ENCODE results near the gene PRDM16. TPM values are rescaled to one million over a fixed set of nuclear protein-coding genes. Genes with fewer than 3 reads are reported as not detected.

Gene PRDM16
- total RNA-seq, 2 experiments from 2014 or later: not detected

GRCh38 chr1:3244025-3244926 lies 175.3 kb downstream of the PRDM16 start:
- H2AFZ ChIP-seq (ENCODE audit: low read length): no peak overlapping the region
- H3K9me3 ChIP-seq (ENCODE audit: low read length): no peaks in the 10 kb centered on the region
- no peaks in the 10 kb centered on the region for H3K4me1 ChIP-seq (ENCODE audit: insufficient read depth, low read length, poor library complexity, severe bottlenecking)
- DNase-seq (ENCODE audit: low spot score): no peak
- H3K4me2 ChIP-seq (ENCODE audit: low read length): no peak overlapping the region
- ChIA-PET POLR2A (no interaction called here), CTCF (ENCODE audit: unreplicated experiment) (no interaction called here)
- no peak overlapping the region for H3K4me3 ChIP-seq (ENCODE audit: low read depth, low read length, poor library complexity, severe bottlenecking)
- no peak for TF ChIP-seq EZH2phosphoT487 (IDR thresholded peaks at IDR 0.05; ENCODE audit: borderline replicate concordance, low read depth, low read length)
- TF ChIP-seq, protein P1, sequence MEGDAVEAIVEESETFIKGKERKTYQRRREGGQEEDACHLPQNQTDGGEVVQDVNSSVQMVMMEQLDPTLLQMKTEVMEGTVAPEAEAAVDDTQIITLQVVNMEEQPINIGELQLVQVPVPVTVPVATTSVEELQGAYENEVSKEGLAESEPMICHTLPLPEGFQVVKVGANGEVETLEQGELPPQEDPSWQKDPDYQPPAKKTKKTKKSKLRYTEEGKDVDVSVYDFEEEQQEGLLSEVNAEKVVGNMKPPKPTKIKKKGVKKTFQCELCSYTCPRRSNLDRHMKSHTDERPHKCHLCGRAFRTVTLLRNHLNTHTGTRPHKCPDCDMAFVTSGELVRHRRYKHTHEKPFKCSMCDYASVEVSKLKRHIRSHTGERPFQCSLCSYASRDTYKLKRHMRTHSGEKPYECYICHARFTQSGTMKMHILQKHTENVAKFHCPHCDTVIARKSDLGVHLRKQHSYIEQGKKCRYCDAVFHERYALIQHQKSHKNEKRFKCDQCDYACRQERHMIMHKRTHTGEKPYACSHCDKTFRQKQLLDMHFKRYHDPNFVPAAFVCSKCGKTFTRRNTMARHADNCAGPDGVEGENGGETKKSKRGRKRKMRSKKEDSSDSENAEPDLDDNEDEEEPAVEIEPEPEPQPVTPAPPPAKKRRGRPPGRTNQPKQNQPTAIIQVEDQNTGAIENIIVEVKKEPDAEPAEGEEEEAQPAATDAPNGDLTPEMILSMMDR (conservative IDR thresholded peaks at IDR 0.05; ENCODE audit: low read length): no peak
- intact Hi-C loops (cut with micrococcal nuclease; ENCODE audit: unreplicated experiment): no loop called here
- no peaks in the 10 kb centered on the region for H4K20me1 ChIP-seq (ENCODE audit: insufficient read depth, low read length)
- H3K9me2 ChIP-seq (ENCODE audit: insufficient read depth, low read length): no peaks in the 10 kb centered on the region
- H3K36me3 ChIP-seq (ENCODE audit: insufficient read depth, low read length): no peaks in the 10 kb centered on the region
- no peak overlapping the region for H3K27ac ChIP-seq (ENCODE audit: low read depth, low read length, poor library complexity, severe bottlenecking)
- no TSS peak for BruUV-seq (replicated peaks)
- H3K79me2 ChIP-seq (ENCODE audit: insufficient read depth, low read depth, low read length): no peaks in the 10 kb centered on the region

DNA sequence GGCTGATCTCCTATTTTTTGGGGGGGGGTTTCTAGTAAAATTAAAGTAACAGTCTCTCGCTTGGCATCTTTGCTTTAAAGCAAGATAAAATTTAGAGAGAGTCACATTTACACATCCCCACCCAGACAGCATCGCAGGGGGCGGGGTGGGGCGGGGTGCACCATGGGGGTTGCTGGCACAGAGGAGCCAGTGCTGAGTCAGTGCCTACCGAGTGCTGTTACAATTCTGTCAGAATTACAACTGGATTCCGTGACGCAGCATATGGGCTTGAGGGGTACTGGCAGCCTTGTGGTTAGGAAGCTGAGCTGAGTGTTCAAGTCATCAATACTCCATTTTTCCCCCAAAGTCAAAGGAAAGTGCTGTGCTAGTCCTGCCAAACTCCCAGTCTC lies 175.9 kb downstream of the PRDM16 start:
- Histone ChIP-seq H2AFZ (ENCODE audit: low read length) (no peak overlapping the region), H3K4me1 (ENCODE audit: insufficient read depth, low read length, poor library complexity, severe bottlenecking) (no peaks in the 10 kb centered on the region), H3K4me2 (ENCODE audit: low read length) (no peak overlapping the region), H3K9me3 (ENCODE audit: low read length) (no peaks in the 10 kb centered on the region), H4K20me1 (ENCODE audit: insufficient read depth, low read length) (no peaks in the 10 kb centered on the region), H3K4me3 (ENCODE audit: low read depth, low read length, poor library complexity, severe bottlenecking) (no peak overlapping the region), H3K79me2 (ENCODE audit: insufficient read depth, low read depth, low read length) (no peaks in the 10 kb centered on the region), H3K36me3 (ENCODE audit: insufficient read depth, low read length) (no peaks in the 10 kb centered on the region), H3K27ac (ENCODE audit: low read depth, low read length, poor library complexity, severe bottlenecking) (no peak overlapping the region), H3K9me2 (ENCODE audit: insufficient read depth, low read length) (no peaks in the 10 kb centered on the region)
- intact Hi-C loops (cut with micrococcal nuclease; ENCODE audit: unreplicated experiment): no loop called here
- TF ChIP-seq, protein P1 (conservative IDR thresholded peaks at IDR 0.05; ENCODE audit: low read length): no peak
- no peak for TF ChIP-seq EZH2phosphoT487 (IDR thresholded peaks at IDR 0.05; ENCODE audit: borderline replicate concordance, low read depth, low read length)
- BruUV-seq (replicated peaks): no TSS peak
- DNase-seq (ENCODE audit: low spot score): no peak
- POLR2A ChIA-PET: no interaction called here
- CTCF ChIA-PET (ENCODE audit: unreplicated experiment): interaction anchor here (0.6 kb wide), 1 partner anchor 114 kb away, joined by 3 read pairs; no protein-coding TSS in a partner anchor

GRCh38 chr1:3245344-3245743 lies 176.3 kb downstream of the PRDM16 start:
- Histone ChIP-seq H3K27ac (ENCODE audit: low read depth, low read length, poor library complexity, severe bottlenecking) (no peak overlapping the region), H3K9me3 (ENCODE audit: low read length) (no peaks in the 10 kb centered on the region), H3K9me2 (ENCODE audit: insufficient read depth, low read length) (no peaks in the 10 kb centered on the region), H3K4me3 (ENCODE audit: low read depth, low read length, poor library complexity, severe bottlenecking) (no peak overlapping the region), H2AFZ (ENCODE audit: low read length) (no peak overlapping the region), H3K79me2 (ENCODE audit: insufficient read depth, low read depth, low read length) (no peaks in the 10 kb centered on the region), H3K4me1 (ENCODE audit: insufficient read depth, low read length, poor library complexity, severe bottlenecking) (no peaks in the 10 kb centered on the region), H3K36me3 (ENCODE audit: insufficient read depth, low read length) (no peaks in the 10 kb centered on the region), H4K20me1 (ENCODE audit: insufficient read depth, low read length) (no peaks in the 10 kb centered on the region), H3K4me2 (ENCODE audit: low read length) (no peak overlapping the region)
- POLR2A ChIA-PET: no interaction called here
- TF ChIP-seq EZH2phosphoT487 (IDR thresholded peaks at IDR 0.05; ENCODE audit: borderline replicate concordance, low read depth, low read length): no peak
- TF ChIP-seq, protein P1 (conservative IDR thresholded peaks at IDR 0.05; ENCODE audit: low read length): no peak
- CTCF ChIA-PET (ENCODE audit: unreplicated experiment): interaction anchor here (0.6 kb wide), 1 partner anchor 114 kb away, joined by 3 read pairs; no protein-coding TSS in a partner anchor
- intact Hi-C loops (cut with micrococcal nuclease; ENCODE audit: unreplicated experiment): no loop called here
- DNase-seq (ENCODE audit: low spot score): no peak
- no TSS peak for BruUV-seq (replicated peaks)
